NCI-H2081 (cell line): ENCODE data around the gene CUL4A.
"Not testable (repeated sequence)": the region's sequence is repeated elsewhere in the genome, so short reads cannot be mapped to it uniquely, and the experiment has no call there.

Experiments used
- DNase-seq, 2 experiments: peaks; one replicate each; lab custom pipeline; 2025; lab: John Stamatoyannopoulos, UW

Gene CUL4A

DNA sequence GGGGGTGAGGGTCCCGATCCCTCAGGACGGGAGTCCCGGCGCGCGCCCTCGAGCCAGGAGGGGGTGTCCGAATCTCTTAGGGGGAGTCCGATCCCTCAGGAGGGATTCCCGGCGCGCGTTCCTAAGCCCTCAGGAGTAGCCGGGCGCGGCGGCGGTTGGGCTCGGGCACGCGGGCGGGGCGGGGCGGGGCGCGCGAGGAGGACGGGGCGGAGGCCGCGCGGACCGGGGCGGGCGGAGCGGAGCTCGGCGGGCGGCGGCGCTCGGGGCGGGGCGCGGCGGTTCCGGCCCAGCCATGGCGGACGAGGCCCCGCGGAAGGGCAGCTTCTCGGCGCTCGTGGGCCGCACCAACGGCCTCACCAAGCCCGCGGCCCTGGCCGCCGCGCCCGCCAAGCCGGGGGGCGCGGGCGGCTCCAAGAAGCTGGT, at the start of gene CUL4A:
TSS of gene CUL4A (plus strand) at position 278 of the 423 bp plus-strand sequence. CDS start at position 293, 15 bp downstream.
- peak; percentile 66 to 69 for DNase-seq

DNA sequence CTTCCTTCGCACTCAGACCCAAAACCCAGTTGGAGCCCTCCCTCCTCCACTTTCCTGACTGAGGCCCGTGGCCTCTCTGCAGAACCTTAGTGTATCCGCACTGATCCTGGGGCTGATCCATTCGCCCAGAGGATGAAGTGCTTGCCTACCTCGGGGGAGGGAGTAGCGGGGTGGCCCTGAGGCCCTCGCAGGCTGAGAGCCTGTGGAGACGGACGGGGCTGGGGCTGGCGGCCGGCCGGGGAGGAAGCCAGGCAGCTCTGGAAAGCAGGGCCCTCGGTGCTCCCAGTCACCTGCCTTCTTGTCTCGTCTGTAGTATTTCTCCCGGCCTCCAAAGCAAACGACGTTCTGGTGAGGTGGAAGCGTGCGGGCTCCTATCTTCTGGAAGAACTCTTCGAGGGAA, 49.7 kb upstream of the CUL4A start:
- DNase-seq: no peak

DNA sequence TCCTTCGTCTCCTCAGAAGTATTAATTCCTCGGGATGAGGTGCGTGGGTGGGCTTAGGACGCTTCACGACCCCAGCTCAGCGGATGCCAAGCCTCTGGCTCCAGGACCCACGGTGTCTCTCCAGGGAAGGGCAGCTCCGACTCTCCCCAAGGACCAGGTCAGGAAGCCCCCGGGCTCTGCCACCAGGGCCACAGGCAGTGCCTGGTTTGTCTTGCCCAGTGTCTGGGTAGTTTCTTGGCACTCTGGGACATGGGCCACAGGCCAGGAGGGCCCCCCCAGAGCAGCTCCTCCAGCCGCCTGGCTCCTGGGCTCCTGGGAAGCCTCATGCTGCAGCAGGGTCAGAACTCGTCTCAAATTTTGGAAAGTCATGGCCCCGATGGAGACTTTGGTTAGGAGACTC, 48.4 kb upstream of the CUL4A start:
- DNase-seq: no peak

DNA sequence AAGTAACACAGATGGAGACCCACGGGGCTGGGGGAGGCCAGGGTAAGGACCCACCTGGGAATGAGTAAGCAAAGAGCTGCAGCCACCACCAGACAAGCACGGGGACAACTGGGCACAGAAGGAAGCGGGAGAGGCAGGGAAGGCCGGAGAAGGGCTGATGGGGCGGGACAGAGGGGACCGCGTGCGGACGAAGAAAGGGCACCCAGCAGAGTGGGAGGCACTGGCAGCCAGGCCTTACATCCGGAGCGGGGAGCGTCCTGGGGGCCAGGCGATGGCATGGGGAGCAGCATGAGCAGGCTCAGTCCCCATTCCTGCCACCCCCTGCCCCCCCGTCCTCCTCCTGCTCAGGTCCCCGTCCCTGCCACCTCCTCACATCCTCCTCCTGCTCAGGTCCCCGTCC, 48.0 kb upstream of the CUL4A start:
- DNase-seq: no peak

DNA sequence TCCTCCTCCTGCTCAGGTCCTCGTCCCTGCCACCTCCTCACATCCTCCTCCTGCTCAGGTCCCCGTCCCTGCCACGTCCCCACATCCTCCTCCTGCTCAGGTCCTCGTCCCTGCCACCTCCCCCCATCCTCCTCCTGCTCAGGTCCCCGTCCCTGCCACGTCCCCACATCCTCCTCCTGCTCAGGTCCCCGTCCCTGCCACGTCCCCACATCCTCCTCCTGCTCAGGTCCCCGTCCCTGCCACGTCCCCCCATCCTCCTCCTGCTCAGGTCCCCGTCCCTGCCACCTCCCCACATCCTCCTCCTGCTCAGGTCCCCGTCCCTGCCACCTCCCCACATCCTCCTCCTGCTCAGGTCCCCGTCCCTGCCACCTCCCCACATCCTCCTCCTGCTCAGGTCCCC, 47.4 kb upstream of the CUL4A start:
- not testable (repeated sequence) for DNase-seq

DNA sequence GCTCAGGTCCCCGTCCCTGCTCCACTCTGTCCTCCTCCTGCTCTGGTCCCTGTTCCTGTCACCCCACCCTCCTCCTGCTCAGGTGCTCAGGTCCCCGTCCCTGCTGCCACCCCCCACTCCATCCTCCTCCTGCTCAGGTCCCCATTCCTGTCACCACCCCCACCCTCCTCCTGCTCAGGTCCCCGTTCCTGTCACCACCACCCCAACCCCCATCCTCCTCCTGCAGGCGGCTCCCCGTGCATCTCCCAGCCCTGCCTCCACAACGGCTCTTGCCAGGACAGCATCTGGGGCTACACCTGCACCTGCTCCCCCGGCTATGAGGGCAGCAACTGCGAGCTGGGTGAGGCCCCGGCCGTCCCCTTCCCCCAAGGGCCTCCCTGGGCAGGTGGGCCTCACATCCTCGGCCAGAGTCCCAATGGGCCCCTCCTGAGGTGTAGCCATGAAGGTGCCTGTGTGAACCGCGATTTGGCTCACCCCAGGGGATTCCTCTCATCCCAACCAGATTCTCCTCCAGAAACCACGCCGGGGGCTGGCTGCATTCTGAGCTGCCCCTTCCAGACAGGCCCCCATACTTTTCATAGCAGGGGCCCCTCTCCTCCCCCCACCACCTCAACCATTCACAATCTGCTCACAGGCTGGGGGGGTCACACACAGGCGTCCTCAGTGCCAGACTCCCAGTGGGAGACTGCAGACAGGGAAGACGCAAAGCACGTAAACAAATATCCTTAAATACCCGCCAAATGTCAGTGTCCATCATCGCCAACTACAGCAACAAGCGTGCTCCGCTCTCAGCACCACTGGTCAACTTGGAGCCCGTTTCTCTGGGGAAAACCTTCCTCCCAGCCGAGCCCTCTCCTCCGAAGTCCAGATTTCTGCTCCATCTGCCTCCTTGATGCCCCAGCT, 46.4 kb upstream of the CUL4A start:
- peak in 1 of 2 experiments; percentile 12 for DNase-seq

DNA sequence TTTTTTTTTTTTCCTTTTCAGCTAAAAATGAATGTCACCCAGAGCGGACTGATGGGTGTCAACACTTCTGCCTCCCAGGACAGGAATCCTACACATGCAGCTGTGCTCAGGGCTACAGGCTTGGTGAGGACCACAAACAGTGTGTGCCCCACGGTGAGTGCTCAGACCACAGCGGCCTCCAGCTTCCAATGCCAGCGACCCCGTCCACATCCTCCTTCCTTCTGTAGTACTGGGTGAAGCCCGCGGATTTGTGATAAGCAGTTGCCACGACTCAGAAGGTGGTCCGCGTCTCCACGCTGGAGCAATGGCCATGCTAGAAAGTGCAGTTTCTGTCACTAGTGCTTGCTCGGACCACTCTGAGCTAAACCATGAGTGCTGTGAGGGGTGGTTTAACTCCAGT, 44.9 kb upstream of the CUL4A start:
- no peak for DNase-seq

DNA sequence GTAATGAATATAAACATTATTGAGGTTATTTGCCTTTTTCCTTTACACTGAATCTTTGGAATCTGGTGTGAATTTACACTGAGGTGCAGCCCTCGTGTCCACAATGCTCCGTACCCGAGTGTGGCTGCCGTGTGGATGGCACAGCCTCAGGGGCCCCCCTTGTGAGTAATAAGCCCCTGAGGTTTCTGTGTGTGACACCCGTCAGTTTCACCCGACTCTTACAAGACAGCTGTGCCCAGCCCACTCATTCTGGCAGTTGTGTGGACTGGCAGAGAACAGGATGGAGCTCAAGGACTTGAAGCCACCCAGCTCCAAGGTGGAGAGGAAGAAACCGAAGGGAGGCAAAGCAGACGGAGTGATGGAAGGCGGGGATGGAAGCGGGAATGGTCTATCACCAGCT, 43.1 kb upstream of the CUL4A start:
- no peak for DNase-seq

DNA sequence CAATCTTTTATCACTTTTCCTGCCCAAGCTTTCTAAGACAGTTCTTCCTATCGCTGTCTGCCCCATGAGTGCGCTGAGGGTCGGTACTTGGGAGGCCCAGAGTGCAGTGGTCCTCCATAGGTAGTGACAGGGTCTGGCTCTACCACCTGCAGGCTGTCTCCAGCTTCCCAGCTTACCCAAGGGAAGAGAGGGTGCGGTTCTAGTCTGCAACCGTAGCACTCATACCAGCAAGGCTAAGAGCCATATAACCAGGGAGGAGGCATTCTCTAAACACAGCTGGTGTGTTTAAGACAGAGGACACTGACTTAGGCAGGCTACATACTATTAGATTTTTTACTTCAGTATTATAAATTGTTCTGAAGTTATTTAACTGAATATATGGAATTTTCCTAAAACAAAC, 42.7 kb upstream of the CUL4A start:
- no peak for DNase-seq

DNA sequence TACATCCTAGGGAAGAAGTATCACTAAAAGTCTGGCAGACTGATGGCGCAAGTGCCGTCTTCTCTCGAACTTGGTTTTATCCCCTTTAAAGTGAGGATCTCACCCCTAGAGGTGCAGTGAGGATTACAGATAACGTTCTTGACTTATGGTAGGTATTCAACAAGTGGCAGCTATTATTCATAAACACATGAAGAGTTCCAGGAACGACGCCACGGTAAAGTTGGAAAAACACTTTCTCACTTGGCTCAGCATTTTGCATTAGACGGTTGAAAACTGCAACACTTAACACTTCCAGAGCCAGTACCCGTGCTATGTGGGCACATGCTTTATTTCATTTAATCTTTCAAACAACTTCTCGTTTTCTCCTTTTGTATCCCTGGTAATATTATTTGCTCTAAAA, 42.3 kb upstream of the CUL4A start:
- DNase-seq: no peak

DNA sequence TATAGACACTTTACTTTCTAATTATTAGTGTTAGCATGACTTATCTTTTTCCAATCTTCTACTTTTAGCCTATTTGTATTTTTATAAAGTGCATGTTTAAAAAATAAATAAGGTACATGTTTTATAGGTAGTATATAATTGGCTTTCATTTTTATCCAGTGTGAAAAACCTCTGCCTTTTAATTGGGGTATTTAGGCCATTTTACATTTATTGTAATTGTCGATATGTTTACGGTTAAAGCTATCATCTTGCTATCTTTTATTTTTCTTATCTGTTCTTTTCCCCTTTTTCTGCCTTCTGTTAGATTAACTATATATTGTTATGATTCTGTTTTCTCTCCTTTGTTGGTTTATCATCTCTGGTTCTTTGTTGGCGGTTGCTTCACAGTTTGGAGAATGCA, 41.8 kb upstream of the CUL4A start:
- no peak for DNase-seq

DNA sequence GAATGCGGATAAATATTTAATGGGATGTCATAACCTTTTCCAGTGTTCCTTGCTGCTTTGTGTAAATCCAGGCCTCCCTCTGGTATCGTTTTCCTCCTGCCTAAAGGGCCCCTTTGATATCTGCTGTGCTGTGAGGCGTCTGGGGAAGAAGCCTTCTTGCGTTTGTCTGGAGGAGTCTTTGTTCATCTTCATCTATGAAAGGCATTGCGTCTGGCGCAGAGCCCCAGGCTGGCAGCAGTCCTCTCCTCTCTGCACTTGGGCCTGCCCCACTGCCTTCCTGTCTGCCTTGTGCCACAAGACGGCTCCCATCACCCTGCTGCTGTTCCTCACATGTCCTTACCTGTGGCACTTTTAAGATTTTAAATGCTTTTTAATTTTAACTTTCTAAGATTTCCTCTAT, 41.2 kb upstream of the CUL4A start:
- DNase-seq: no peak

DNA sequence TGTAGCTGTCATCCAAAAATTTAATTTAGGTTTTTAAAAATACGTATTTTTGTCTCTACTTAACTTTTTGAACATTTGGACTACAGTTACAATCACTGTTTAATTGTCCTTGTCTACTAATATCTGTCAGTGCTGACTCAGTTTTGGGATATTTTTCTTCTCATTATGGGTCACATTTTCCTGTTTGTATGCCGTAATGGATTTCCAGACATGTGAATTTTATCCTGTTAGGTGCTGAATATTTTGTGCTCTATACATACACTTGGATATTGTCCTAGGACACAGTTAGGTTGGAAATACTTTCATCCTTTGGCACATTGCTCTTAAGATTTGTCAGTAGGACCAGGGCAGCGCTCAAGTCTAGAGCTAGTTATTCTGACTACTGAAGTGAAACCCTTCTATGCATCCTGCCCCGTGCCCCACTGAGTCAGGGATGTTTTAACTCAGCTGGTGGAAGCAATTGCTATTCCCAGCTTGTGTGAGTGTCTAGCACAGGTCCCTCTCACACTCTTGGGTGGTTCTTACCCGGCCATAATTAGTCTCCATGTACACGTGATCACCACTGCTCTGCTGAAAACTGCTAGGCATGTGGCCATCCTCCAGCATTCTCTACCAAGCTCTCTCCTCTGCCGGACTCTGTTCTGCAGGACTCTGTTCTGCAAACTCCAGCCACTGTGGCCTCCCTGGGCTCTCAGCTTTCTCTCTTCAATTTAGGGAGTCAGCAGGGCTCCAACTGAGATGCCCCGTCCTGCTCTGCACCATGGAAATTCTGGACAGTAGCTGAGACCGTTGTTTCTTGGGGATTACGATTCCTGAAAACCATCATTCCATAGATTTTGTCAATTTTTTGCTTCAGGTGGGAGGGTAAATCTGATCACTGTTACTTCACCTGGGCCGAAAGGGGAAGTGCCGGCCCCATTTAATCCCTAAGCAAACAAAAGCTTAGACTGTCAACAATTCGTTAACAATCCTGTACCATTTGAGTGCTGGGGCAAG, 39.8 kb upstream of the CUL4A start:
- peak in 1 of 2 experiments; percentile 42 for DNase-seq

DNA sequence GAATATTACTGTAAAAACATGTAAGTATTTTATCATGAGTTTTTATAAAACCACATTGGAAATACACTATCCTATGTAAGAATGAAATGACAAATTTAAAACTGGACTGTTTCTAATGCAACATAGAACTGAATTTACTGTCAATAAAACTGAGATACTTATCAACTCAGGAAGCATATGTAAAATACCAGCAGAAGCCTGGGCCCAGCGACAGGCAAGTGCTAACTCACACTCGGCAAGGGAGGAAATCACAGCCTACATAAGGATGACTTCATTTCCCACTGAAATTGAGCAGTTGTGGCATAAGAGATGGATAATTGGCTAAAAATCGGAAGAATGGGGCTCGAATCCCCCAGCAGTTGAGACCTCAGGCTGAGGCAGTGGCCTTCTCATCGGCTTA, 38.9 kb upstream of the CUL4A start:
- DNase-seq: no peak

DNA sequence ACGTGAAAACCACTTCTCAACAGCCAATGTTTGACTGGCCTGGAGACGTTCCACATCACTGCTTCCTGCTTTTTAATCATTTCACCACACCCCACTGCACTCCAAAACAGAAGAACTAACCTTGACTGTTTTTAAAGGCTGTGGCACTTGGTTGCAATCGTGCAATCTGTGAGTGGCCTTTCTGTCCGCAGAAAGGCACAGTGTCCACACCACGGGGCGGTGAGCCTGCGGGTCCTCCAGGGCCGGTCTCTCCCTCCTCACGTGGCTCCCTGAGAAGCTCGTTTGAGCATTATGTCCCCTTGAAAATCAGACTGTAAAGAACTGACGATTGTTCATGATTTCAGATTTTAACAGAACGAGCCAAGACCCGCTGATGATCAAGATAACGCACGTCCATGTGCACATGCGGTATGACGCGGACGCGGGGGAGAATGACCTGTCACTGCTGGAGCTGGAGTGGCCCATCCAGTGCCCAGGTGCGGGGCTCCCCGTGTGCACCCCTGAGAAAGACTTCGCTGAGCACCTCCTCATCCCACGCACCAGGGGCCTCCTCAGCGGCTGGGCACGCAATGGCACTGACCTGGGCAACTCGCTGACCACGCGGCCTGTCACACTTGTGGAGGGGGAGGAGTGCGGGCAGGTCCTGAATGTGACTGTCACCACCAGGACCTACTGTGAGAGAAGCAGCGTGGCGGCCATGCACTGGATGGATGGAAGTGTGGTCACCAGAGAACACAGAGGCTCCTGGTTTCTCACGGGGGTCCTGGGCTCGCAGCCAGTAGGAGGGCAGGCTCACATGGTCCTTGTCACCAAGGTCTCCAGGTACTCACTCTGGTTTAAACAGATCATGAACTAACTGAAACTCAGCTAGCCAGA, 37.9 kb upstream of the CUL4A start:
- no peak for DNase-seq

DNA sequence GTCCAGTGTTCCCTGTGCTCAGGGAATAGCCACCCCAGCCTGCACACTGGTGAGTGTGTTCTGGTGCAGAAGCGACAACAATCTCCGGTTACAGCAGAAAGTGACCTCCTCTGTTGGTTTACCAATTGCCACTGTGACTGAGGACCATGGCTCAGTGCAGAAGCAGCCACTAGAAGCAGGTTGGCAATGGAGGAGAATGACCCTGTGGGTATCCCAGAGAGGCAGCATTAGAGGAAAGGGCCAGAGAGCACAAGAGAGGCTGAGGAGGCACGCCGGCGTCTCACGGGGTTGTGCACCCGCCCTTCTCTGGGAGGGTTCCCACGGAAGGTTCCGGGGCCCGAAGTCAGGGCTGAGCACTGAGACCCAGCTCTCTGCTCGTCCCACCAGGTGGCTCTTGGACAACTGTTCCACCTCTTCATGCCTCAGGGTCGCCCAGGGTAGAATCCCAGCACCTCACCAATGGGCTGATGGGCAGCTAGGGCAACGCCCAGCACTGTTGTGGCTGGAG, 36.9 kb upstream of the CUL4A start:
- DNase-seq: no peak

DNA sequence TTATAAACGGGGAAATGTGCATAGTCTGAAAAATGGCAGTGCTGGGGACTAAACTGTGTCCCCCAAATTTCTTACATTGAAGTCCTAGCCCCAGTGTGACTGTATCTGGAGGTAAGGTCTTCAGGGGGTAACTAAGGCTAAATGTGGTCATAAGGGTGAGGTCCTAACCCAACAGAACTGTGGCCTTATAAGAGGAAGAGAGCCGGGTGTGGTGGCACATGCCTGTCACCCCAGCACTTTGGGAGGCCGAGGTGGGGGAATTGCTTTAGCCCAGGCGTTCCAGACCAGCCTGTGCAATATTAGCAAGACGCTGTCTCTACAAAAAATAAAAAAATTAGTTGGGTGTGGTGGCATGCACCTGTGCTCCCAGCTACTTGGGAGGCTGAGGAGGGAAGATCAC, 33.1 kb upstream of the CUL4A start:
- DNase-seq: no peak

DNA sequence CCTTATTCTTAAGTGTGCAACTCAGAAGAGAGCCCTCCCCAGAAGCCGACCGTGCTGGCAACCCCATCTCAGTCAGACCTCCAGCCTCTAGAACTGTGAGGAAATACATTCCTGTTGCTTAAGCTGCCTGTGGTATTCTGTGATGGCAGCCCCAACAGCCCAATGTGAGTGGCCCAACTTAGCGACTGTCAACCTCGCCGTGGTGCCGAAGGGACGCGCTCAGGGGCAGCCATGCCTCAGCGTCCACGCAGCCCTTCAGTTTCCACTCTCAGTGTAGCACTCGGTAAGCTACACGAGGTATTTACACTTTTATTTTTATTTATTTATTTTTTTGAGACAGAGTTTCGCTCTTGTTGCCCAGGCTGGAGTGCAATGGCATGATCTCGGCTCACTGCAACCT, 32.6 kb upstream of the CUL4A start:
- no peak for DNase-seq

DNA sequence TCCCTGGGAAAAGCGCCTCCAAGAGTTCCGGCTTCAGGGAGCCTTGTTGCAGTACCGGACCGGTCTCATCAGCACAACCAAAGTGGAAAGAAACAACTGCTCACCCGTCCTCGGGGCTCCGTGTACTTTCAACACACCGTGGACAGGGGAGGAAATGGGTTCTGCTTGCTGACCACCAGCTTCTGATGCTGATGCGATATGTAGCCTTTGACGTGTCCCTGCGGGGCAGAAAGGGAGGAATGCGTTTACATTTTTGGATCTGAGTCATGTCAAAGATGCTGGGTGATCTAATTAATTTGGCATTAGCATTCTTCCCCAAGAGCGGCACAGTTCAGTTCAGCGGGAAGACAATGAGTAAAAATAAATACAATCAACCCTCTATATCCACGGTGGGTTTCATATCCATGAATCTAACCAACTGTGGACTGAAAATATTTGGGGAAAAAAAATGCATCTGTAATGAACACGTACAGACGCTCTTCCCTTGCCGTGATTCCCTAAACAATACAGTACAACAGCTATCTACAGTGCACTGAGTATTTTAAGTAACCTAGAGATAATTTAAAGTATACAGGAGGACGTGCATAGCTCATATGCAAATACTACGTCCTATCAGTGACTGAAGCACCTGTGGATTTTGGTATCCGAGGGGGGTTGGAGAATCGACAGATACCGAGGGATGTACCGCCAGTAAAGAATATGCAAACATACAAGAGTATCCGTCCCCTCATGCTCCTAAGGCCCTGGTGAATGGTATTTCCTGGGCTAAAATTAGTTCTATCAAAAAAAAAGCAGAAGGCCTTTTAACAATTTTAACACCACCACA, 31.1 kb upstream of the CUL4A start:
- DNase-seq: no peak

DNA sequence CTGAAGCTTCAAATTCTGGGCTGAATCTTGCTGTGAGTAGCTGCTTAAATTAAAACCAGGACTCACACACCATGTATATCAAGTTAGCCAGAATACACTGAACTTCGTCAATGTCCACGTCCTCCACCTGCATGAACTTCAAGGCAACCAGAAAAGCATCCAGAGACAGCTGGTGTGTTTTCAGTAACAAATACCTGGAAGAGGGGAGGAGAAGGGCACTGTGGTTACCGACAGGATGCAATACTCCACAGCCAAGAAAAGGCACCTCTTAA, 30.6 kb upstream of the CUL4A start:
- no peak for DNase-seq
